ENCODE results near the gene CTIF.

The CTIF gene

DNA sequence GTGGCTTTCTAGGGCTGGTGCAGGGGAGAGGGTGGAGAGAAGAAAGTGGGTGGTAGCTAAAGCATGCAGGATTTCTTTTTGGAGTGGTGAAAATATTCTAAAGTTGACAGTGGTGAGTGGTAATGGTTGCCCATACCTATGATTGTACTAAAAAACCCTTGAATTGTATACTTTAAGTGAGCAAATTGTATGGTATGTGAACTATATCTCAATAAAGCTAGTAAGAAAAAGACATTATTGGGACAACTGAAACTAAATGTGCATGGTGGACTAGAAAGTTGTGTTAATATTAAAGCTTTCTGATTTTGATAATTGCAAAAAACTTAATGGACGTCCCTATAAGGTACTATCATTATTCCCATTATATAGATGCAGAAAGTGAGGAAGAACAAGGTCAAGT lies 361.6 kb downstream of the CTIF start:
- no peak overlapping the region for H3K9ac ChIP-seq (ENCODE audit: low read depth, low read length)
- H3K4me3 ChIP-seq (ENCODE audit: low read depth, low read length), result no peak overlapping the region
- H3K27ac ChIP-seq (ENCODE audit: low read depth, low read length), result no peak overlapping the region
- H3K4me1 ChIP-seq (ENCODE audit: control insufficient read depth, insufficient read depth, low read length), result no peaks in the 10 kb centered on the region
- no peaks in the 10 kb centered on the region for H3K27me3 ChIP-seq (ENCODE audit: control insufficient read depth, insufficient read depth, low read length)
- no peaks in the 10 kb centered on the region for H3K9me3 ChIP-seq (ENCODE audit: control insufficient read depth, insufficient read depth, low read length)
- H3K36me3 ChIP-seq (ENCODE audit: control insufficient read depth, insufficient read depth, low read length), result no peaks in the 10 kb centered on the region

DNA sequence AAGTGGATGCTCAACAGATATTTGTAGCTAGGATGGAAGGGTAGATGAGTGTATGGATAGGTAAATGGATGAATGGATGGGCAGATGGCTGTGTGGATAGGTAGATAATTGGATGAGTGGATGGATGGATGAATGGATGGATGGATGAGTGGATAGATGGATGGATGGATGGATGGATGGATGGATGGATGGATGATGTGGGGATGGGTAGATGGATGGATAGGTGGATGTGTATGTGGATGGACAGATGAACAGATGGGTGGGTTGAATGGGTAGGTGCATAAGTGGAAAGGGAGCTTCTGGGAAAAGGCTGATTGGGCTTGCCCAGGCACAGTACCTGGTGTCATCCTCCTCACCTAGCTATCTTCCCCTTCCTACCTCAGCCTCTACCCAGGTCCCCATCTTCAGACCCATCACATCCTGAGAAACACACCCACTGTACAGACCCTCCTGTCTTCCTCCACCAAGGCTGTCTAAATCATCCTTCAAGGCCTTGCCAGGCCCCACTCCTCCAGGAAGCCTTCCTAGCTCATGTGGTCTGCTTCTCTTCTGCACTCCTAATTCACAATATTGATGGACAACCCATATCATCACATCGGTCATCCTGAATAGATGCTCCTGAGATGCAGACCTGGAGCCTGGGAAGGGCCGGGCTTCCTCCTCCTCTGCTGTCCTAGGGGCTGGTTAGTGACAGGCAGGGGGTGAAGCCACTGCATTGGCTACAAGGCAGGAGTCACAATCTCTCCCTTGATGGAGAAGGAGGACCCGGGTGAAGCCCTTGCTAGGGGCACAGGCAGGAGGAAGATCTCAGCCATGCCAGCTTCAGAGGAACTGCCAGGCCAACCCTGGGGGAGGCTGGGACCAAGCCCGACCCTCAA lies 362.6 kb downstream of the CTIF start:
- no peaks in the 10 kb centered on the region for H3K4me1 ChIP-seq (ENCODE audit: control insufficient read depth, insufficient read depth, low read length)
- H3K27me3 ChIP-seq (ENCODE audit: control insufficient read depth, insufficient read depth, low read length), result no peaks in the 10 kb centered on the region
- H3K9me3 ChIP-seq (ENCODE audit: control insufficient read depth, insufficient read depth, low read length), result no peaks in the 10 kb centered on the region
- H3K27ac ChIP-seq (ENCODE audit: low read depth, low read length), result no peak overlapping the region
- no peak overlapping the region for H3K4me3 ChIP-seq (ENCODE audit: low read depth, low read length)
- no peaks in the 10 kb centered on the region for H3K36me3 ChIP-seq (ENCODE audit: control insufficient read depth, insufficient read depth, low read length)
- no peak overlapping the region for H3K9ac ChIP-seq (ENCODE audit: low read depth, low read length)

GRCh38 chr18:48902023-48902855 lies 363.4 kb downstream of the CTIF start:
- Histone ChIP-seq H3K36me3 (ENCODE audit: control insufficient read depth, insufficient read depth, low read length) (no peaks in the 10 kb centered on the region), H3K9me3 (ENCODE audit: control insufficient read depth, insufficient read depth, low read length) (no peaks in the 10 kb centered on the region), H3K27me3 (ENCODE audit: control insufficient read depth, insufficient read depth, low read length) (no peaks in the 10 kb centered on the region), H3K27ac (ENCODE audit: low read depth, low read length) (no peak overlapping the region), H3K4me3 (ENCODE audit: low read depth, low read length) (no peak overlapping the region), H3K4me1 (ENCODE audit: control insufficient read depth, insufficient read depth, low read length) (no peaks in the 10 kb centered on the region), H3K9ac (ENCODE audit: low read depth, low read length) (no peak overlapping the region)

DNA sequence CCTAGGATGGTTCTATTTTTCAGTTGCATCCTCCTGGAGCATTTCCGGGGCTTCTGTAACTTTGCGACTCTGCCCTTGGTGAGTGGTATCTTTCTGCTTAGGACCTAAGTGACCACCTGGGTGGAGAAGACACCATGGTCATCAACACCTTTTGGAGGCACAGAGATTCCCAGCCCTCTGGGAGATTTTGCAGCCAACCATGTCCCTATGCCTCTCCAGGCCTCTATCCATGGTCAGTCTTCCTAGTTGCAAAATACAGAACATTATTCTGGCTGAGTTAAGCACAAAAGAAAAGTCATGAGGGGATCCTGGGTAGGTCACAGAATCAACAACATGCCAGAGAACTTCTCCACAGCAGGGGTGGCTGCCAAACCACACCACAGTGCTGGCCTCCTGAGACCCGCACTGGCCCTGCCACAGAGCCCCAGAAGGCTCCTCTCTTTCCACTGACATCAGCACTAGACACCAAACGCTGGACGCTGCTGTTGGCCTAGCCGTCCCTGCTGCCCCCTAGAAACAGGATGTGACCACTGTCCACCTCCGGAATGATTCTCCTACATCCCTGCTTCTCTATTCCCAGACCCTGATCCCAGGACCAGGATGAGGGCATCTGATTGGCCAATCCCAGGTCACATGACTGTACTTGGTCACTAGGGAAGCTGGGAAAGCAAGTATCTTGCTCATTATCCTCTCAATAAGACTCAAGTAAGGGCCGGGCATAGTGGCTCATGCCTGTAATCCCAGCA lies 364.2 kb downstream of the CTIF start:
- H3K27me3 ChIP-seq (ENCODE audit: control insufficient read depth, insufficient read depth, low read length), result no peaks in the 10 kb centered on the region
- H3K4me3 ChIP-seq (ENCODE audit: low read depth, low read length), result no peak overlapping the region
- H3K9me3 ChIP-seq (ENCODE audit: control insufficient read depth, insufficient read depth, low read length), result no peaks in the 10 kb centered on the region
- no peaks in the 10 kb centered on the region for H3K36me3 ChIP-seq (ENCODE audit: control insufficient read depth, insufficient read depth, low read length)
- no peak overlapping the region for H3K9ac ChIP-seq (ENCODE audit: low read depth, low read length)
- H3K4me1 ChIP-seq (ENCODE audit: control insufficient read depth, insufficient read depth, low read length), result no peaks in the 10 kb centered on the region
- H3K27ac ChIP-seq (ENCODE audit: low read depth, low read length), result no peak overlapping the region

DNA sequence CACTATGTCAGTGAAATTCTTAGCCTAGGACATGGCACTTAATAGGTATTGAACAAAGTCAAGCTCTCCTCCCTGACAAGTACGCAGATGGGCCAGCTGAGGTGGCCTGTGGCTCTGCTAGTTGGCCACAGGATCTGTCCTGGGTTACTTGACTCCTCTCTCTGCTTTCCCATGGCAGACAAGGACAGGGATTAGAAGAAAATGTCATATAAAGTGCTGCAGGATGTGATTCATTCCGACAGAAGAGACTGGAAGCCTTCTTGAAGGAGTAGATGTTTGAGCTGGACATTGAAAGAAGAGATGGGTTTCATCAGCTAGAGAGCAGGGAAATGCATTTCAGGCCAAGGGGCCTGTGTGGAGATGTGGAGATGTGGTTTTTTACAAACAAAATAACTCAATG lies 365.3 kb downstream of the CTIF start:
- H3K27ac ChIP-seq (ENCODE audit: low read depth, low read length), result no peak overlapping the region
- H3K4me1 ChIP-seq (ENCODE audit: control insufficient read depth, insufficient read depth, low read length), result no peaks in the 10 kb centered on the region
- H3K4me3 ChIP-seq (ENCODE audit: low read depth, low read length), result no peak overlapping the region
- H3K36me3 ChIP-seq (ENCODE audit: control insufficient read depth, insufficient read depth, low read length), result no peaks in the 10 kb centered on the region
- no peaks in the 10 kb centered on the region for H3K9me3 ChIP-seq (ENCODE audit: control insufficient read depth, insufficient read depth, low read length)
- no peaks in the 10 kb centered on the region for H3K27me3 ChIP-seq (ENCODE audit: control insufficient read depth, insufficient read depth, low read length)
- no peak overlapping the region for H3K9ac ChIP-seq (ENCODE audit: low read depth, low read length)

DNA sequence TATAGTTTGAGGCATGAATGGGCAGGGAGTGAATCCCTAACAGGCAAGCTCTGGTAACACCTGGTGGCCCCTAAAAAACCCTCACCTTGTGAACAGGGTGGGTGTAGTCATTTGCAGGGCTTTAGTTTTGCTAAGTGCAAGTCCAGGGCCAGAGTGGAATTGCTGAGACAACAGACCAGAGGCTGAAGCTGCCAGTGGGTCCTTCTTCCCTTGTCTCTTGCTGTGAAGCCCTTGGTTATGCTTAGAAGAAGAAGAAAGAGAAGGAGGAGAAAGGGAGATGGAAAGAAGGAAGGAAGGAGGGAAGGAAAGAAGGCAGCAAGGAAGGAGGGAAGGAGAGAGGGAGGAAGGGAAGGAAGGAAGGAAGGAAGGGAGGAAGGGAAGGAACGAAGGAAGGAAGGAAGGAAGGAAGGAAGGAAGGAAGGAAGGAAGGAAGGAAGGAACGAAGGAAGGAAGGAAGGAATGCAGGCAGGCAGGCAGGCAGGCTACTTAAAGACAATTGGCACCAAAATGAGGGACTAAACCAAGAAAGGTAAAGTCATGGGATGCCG lies 366.1 kb downstream of the CTIF start:
- H3K27me3 ChIP-seq (ENCODE audit: control insufficient read depth, insufficient read depth, low read length), result no peaks in the 10 kb centered on the region
- H3K36me3 ChIP-seq (ENCODE audit: control insufficient read depth, insufficient read depth, low read length), result no peaks in the 10 kb centered on the region
- H3K9me3 ChIP-seq (ENCODE audit: control insufficient read depth, insufficient read depth, low read length), result no peaks in the 10 kb centered on the region
- no peak overlapping the region for H3K27ac ChIP-seq (ENCODE audit: low read depth, low read length)
- H3K9ac ChIP-seq (ENCODE audit: low read depth, low read length), result no peak overlapping the region
- no peak overlapping the region for H3K4me3 ChIP-seq (ENCODE audit: low read depth, low read length)
- H3K4me1 ChIP-seq (ENCODE audit: control insufficient read depth, insufficient read depth, low read length), result no peaks in the 10 kb centered on the region

DNA sequence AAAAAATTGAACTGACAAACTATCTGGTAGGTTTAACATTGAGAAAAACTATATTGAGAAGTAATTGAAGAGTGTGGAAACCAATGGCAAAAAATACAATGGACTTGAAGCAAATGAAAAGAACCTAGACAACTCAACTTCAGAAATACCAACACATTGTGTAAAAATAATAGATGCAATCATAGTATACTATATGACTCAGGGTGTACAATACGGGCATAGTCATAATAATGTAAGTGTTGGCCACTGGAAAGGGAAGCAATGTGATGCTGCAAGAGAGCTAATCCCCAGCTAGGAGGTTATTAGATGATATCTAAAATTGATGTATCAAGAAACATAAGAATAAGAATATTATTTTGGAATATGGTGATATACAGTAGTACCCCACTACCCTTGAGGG lies 366.7 kb downstream of the CTIF start:
- Histone ChIP-seq H3K36me3 (ENCODE audit: control insufficient read depth, insufficient read depth, low read length) (no peaks in the 10 kb centered on the region), H3K4me3 (ENCODE audit: low read depth, low read length) (no peak overlapping the region), H3K27me3 (ENCODE audit: control insufficient read depth, insufficient read depth, low read length) (no peaks in the 10 kb centered on the region), H3K4me1 (ENCODE audit: control insufficient read depth, insufficient read depth, low read length) (no peaks in the 10 kb centered on the region), H3K9me3 (ENCODE audit: control insufficient read depth, insufficient read depth, low read length) (no peaks in the 10 kb centered on the region), H3K9ac (ENCODE audit: low read depth, low read length) (no peak overlapping the region), H3K27ac (ENCODE audit: low read depth, low read length) (no peak overlapping the region)

- Histone ChIP-seq H3K9me3 (ENCODE audit: control insufficient read depth, insufficient read depth, low read length) (no peaks in the 10 kb centered on the region), H3K27me3 (ENCODE audit: control insufficient read depth, insufficient read depth, low read length) (no peaks in the 10 kb centered on the region), H3K36me3 (ENCODE audit: control insufficient read depth, insufficient read depth, low read length) (no peaks in the 10 kb centered on the region), H3K4me3 (ENCODE audit: low read depth, low read length) (no peak overlapping the region), H3K27ac (ENCODE audit: low read depth, low read length) (no peak overlapping the region), H3K4me1 (ENCODE audit: control insufficient read depth, insufficient read depth, low read length) (no peaks in the 10 kb centered on the region), H3K9ac (ENCODE audit: low read depth, low read length) (no peak overlapping the region)
These were observed 370.1 kb downstream of the CTIF start for GRCh38 chr18:48908916-48909315.

DNA sequence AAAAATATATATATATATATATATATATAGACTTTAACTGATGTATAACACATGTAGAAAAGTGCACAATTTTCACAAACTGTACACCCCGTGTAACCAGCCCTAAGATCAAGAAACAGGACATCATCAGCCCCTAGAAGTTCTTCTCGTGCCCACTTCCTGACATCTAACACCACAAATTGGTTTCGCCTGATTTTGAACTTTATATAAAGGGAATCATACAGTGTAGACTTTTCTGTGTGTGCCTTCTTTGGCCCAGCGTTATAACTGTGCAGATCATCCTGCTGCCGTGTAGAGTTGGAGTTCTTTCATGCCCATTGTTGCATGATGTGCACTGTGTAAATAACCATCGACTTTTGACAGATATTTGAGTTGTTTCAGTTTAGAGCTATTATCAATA lies 370.9 kb downstream of the CTIF start:
- H3K36me3 ChIP-seq (ENCODE audit: control insufficient read depth, insufficient read depth, low read length), result no peaks in the 10 kb centered on the region
- H3K9ac ChIP-seq (ENCODE audit: low read depth, low read length), result no peak overlapping the region
- H3K9me3 ChIP-seq (ENCODE audit: control insufficient read depth, insufficient read depth, low read length), result no peaks in the 10 kb centered on the region
- H3K27me3 ChIP-seq (ENCODE audit: control insufficient read depth, insufficient read depth, low read length), result no peaks in the 10 kb centered on the region
- H3K4me1 ChIP-seq (ENCODE audit: control insufficient read depth, insufficient read depth, low read length), result 0 out of 2 replicates have a peak, but pooled peaks cover 4% of the 10 kb centered on the region
- H3K27ac ChIP-seq (ENCODE audit: low read depth, low read length), result no peak overlapping the region
- no peak overlapping the region for H3K4me3 ChIP-seq (ENCODE audit: low read depth, low read length)

DNA sequence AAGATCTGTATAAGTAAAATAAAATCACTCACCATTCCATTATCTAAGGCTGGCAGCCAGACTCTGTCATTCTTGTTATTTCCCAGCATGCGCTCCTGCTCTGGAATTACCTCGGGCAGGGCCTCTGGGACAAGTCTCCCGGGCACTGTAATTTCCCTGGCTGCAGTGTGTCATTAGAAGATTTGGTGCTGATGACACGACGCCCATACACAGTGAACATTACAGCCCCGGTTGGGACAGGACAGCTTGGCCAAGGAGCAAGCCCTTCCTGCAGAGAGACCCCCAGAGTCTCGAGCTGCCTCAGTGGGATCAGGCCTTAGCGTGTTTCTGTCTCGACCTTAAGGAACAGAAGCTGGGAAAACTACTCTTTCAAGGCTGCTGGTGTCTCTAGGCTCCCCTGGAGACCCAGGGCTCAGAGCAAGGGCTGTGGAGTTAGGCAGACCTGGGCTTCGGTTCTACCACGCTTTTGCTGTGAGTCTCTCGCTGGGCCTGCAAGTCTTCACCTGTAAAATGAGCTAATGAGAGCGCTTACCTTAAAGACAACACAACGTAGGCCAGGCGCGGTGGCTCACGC lies 372.2 kb downstream of the CTIF start:
- Histone ChIP-seq H3K9me3 (ENCODE audit: control insufficient read depth, insufficient read depth, low read length) (no peaks in the 10 kb centered on the region), H3K9ac (ENCODE audit: low read depth, low read length) (no peak overlapping the region), H3K4me3 (ENCODE audit: low read depth, low read length) (no peak overlapping the region), H3K27me3 (ENCODE audit: control insufficient read depth, insufficient read depth, low read length) (no peaks in the 10 kb centered on the region), H3K4me1 (ENCODE audit: control insufficient read depth, insufficient read depth, low read length) (0 out of 2 replicates have a peak, but pooled peaks cover 7% of the 10 kb centered on the region), H3K27ac (ENCODE audit: low read depth, low read length) (no peak overlapping the region), H3K36me3 (ENCODE audit: control insufficient read depth, insufficient read depth, low read length) (no peaks in the 10 kb centered on the region)
